Measurements from ENCODE around the gene CLCN4.

The CLCN4 gene

GRCh38 chrX:10184411-10184810 lies 27.6 kb downstream of the CLCN4 start:
- no peaks in the 10 kb centered on the region for H4K20me1 ChIP-seq (ENCODE audit: insufficient read depth, low read length)
- no peak overlapping the region for H2AFZ ChIP-seq (ENCODE audit: low read length)
- no peak for TF ChIP-seq CTCF (IDR thresholded peaks at IDR 0.05; ENCODE audit: low read length)
- TF ChIP-seq EZH2 (IDR thresholded peaks at IDR 0.05; ENCODE audit: borderline replicate concordance, low read length): no peak
- no peak overlapping the region for H3K4me3 ChIP-seq (ENCODE audit: low read depth, low read length, poor library complexity, severe bottlenecking)
- no peak overlapping the region for H3K9ac ChIP-seq (ENCODE audit: low read length)
- H3K9me2 ChIP-seq (ENCODE audit: low read depth, low read length): no peaks in the 10 kb centered on the region
- H3K27ac ChIP-seq (ENCODE audit: low read depth, low read length, poor library complexity, severe bottlenecking): no peak overlapping the region
- no peaks in the 10 kb centered on the region for H3K9me3 ChIP-seq (ENCODE audit: low read length)
- H3K36me3 ChIP-seq (ENCODE audit: insufficient read depth, low read length): no peaks in the 10 kb centered on the region
- H3F3A ChIP-seq (ENCODE audit: insufficient read depth, low read length): no peaks in the 10 kb centered on the region
- no peaks in the 10 kb centered on the region for H3K79me2 ChIP-seq (ENCODE audit: insufficient read depth, low read length)
- H3K4me1 ChIP-seq (ENCODE audit: insufficient read depth, low read length, severe bottlenecking): no peaks in the 10 kb centered on the region
- no peaks in the 10 kb centered on the region for H3K27me3 ChIP-seq (ENCODE audit: insufficient read depth, low read length)
- H3K4me2 ChIP-seq (ENCODE audit: low read length): no peak overlapping the region

GRCh38 chrX:10186355-10186754 lies 29.6 kb downstream of the CLCN4 start:
- Histone ChIP-seq H3K9ac (ENCODE audit: low read length) (no peak overlapping the region), H3K4me1 (ENCODE audit: insufficient read depth, low read length, severe bottlenecking) (no peaks in the 10 kb centered on the region), H2AFZ (ENCODE audit: low read length) (no peak overlapping the region), H4K20me1 (ENCODE audit: insufficient read depth, low read length) (no peaks in the 10 kb centered on the region), H3K9me2 (ENCODE audit: low read depth, low read length) (no peaks in the 10 kb centered on the region), H3K9me3 (ENCODE audit: low read length) (no peaks in the 10 kb centered on the region), H3K36me3 (ENCODE audit: insufficient read depth, low read length) (no peaks in the 10 kb centered on the region), H3K27ac (ENCODE audit: low read depth, low read length, poor library complexity, severe bottlenecking) (no peak overlapping the region), H3K79me2 (ENCODE audit: insufficient read depth, low read length) (no peaks in the 10 kb centered on the region), H3F3A (ENCODE audit: insufficient read depth, low read length) (no peaks in the 10 kb centered on the region), H3K4me3 (ENCODE audit: low read depth, low read length, poor library complexity, severe bottlenecking) (no peak overlapping the region), H3K4me2 (ENCODE audit: low read length) (no peak overlapping the region), H3K27me3 (ENCODE audit: insufficient read depth, low read length) (no peaks in the 10 kb centered on the region)
- TF ChIP-seq EZH2 (IDR thresholded peaks at IDR 0.05; ENCODE audit: borderline replicate concordance, low read length): no peak
- no peak for TF ChIP-seq CTCF (IDR thresholded peaks at IDR 0.05; ENCODE audit: low read length)

GRCh38 chrX:10187421-10187820 lies 30.6 kb downstream of the CLCN4 start:
- Histone ChIP-seq H3K9me2 (ENCODE audit: low read depth, low read length) (no peaks in the 10 kb centered on the region), H3K9me3 (ENCODE audit: low read length) (no peaks in the 10 kb centered on the region), H3K27me3 (ENCODE audit: insufficient read depth, low read length) (no peaks in the 10 kb centered on the region), H3K36me3 (ENCODE audit: insufficient read depth, low read length) (no peaks in the 10 kb centered on the region), H4K20me1 (ENCODE audit: insufficient read depth, low read length) (no peaks in the 10 kb centered on the region), H3K4me3 (ENCODE audit: low read depth, low read length, poor library complexity, severe bottlenecking) (no peak overlapping the region), H3K9ac (ENCODE audit: low read length) (no peak overlapping the region), H2AFZ (ENCODE audit: low read length) (no peak overlapping the region), H3F3A (ENCODE audit: insufficient read depth, low read length) (no peaks in the 10 kb centered on the region), H3K4me2 (ENCODE audit: low read length) (no peak overlapping the region), H3K27ac (ENCODE audit: low read depth, low read length, poor library complexity, severe bottlenecking) (no peak overlapping the region), H3K79me2 (ENCODE audit: insufficient read depth, low read length) (no peaks in the 10 kb centered on the region), H3K4me1 (ENCODE audit: insufficient read depth, low read length, severe bottlenecking) (no peaks in the 10 kb centered on the region)
- TF ChIP-seq CTCF (IDR thresholded peaks at IDR 0.05; ENCODE audit: low read length): no peak
- no peak for TF ChIP-seq EZH2 (IDR thresholded peaks at IDR 0.05; ENCODE audit: borderline replicate concordance, low read length)

Measured in OCI-LY1 (cell line).